Measurements from ENCODE around the gene ADORA3.

Gene ADORA3

DNA sequence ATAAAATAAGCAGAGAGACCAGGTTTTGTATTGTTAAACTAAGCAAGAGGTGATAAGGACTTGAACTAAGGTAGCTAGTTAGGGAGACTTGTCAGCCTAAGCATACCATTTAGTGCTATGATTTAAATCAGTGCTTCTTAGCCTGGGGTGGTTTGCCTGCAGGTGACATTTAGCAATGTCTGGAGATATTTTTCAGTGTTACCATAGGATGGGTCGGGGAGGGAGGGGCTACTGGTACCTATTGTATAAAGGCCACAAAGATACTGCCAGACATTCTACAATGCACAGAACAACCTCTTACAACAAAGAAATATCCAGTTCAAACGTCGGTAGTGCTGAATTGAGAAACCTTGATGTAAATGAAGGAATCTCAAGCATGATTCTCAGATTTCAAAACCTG, 50.9 kb downstream of the ADORA3 start:
- no peak for DNase-seq (ENCODE audit: low spot score)
- TF ChIP-seq, protein P1, sequence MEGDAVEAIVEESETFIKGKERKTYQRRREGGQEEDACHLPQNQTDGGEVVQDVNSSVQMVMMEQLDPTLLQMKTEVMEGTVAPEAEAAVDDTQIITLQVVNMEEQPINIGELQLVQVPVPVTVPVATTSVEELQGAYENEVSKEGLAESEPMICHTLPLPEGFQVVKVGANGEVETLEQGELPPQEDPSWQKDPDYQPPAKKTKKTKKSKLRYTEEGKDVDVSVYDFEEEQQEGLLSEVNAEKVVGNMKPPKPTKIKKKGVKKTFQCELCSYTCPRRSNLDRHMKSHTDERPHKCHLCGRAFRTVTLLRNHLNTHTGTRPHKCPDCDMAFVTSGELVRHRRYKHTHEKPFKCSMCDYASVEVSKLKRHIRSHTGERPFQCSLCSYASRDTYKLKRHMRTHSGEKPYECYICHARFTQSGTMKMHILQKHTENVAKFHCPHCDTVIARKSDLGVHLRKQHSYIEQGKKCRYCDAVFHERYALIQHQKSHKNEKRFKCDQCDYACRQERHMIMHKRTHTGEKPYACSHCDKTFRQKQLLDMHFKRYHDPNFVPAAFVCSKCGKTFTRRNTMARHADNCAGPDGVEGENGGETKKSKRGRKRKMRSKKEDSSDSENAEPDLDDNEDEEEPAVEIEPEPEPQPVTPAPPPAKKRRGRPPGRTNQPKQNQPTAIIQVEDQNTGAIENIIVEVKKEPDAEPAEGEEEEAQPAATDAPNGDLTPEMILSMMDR (IDR thresholded peaks at IDR 0.05; ENCODE audit: borderline replicate concordance, control extremely low read depth, extremely low read depth, insufficient read depth, missing control alignments), result no peak
- in situ Hi-C loops (cut with MboI; ENCODE audit: low sequenced_read_pairs, unreplicated experiment), result no loop called here

DNA sequence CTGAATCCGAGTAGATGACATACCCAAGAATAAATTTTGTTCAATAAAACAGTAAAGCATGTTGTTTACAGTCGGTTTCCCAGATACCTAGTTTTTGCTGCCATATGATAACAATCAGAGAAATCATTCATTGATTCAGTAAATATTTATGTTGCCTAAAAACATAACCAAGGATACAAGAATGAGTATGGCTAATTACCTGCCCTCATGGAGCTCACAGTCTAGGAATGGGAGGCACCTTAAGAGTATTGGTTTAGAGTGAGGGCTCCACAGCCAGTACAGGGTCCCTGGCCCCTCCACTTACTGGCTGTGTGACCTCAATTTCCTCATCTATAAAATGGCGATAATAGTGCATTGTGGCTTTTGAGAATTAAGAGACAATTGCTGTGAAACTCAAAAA, 53.2 kb downstream of the ADORA3 start:
- DNase-seq (ENCODE audit: low spot score), result no peak
- in situ Hi-C loops (cut with MboI; ENCODE audit: low sequenced_read_pairs, unreplicated experiment), result no loop called here
- TF ChIP-seq, protein P1 (IDR thresholded peaks at IDR 0.05; ENCODE audit: borderline replicate concordance, control extremely low read depth, extremely low read depth, insufficient read depth, missing control alignments), result no peak

- DNase-seq (ENCODE audit: low spot score), result no peak
- in situ Hi-C loops (cut with MboI; ENCODE audit: low sequenced_read_pairs, unreplicated experiment), result no loop called here
- TF ChIP-seq, protein P1 (IDR thresholded peaks at IDR 0.05; ENCODE audit: borderline replicate concordance, control extremely low read depth, extremely low read depth, insufficient read depth, missing control alignments), result no peak
These were observed 53.8 kb downstream of the ADORA3 start for GRCh38 chr1:111449703-111450017.

All from GM13976 (cell line).